ENCODE data around the gene TMEM184B. TPM values are rescaled to one million over a fixed set of nuclear protein-coding genes. Genes with fewer than 3 reads are reported as not detected.

The TMEM184B gene
- total and polyA plus RNA-seq, 9 donors, result 15.3 to 48.3 (median 38.2) TPM

DNA sequence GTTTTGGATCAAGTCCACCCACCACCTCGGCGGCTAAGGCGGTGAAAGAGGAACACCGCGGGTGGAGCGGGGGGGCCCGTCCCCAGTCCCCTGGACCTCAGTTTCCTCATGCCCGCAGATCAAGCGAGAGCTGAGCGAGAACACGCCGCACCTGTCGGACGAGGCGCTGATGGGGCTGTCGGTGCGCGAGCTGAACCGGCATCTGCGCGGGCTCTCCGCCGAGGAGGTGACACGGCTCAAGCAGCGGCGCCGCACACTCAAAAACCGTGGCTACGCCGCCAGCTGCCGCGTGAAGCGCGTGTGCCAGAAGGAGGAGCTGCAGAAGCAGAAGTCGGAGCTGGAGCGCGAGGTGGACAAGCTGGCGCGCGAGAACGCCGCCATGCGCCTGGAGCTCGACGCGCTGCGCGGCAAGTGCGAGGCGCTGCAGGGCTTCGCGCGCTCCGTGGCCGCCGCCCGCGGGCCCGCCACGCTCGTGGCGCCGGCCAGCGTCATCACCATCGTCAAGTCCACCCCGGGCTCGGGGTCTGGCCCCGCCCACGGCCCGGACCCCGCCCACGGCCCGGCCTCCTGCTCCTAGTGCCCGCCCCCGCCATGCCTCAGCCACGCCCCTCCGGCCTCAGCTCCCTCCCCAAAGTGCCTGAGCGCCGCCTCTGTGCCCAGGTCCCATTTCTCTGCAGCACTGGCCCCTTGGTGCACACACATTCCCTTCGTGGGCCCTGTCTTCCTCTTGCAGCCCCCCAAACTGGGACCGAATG lies 58.3 kb downstream of the TMEM184B start:
- Histone ChIP-seq H3K27ac (peak overlapping the region; percentile 37 to 40), H3K4me3 (no peak overlapping the region), H3K9me3 (no peaks in the 10 kb centered on the region), H3K4me1 (ENCODE audit: insufficient read depth) (peaks cover 13% of the 10 kb centered on the region), H3K36me3 (no peaks in the 10 kb centered on the region), H3K27me3 (no peaks in the 10 kb centered on the region)
- TF ChIP-seq, protein P1, sequence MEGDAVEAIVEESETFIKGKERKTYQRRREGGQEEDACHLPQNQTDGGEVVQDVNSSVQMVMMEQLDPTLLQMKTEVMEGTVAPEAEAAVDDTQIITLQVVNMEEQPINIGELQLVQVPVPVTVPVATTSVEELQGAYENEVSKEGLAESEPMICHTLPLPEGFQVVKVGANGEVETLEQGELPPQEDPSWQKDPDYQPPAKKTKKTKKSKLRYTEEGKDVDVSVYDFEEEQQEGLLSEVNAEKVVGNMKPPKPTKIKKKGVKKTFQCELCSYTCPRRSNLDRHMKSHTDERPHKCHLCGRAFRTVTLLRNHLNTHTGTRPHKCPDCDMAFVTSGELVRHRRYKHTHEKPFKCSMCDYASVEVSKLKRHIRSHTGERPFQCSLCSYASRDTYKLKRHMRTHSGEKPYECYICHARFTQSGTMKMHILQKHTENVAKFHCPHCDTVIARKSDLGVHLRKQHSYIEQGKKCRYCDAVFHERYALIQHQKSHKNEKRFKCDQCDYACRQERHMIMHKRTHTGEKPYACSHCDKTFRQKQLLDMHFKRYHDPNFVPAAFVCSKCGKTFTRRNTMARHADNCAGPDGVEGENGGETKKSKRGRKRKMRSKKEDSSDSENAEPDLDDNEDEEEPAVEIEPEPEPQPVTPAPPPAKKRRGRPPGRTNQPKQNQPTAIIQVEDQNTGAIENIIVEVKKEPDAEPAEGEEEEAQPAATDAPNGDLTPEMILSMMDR (IDR thresholded peaks at IDR 0.05), result peak in 2 of 3 donors; percentile 6 to 31
- TF ChIP-seq POLR2A (IDR thresholded peaks at IDR 0.05) (no peak), EP300 (IDR thresholded peaks at IDR 0.05) (no peak)
- 13 to 39% (median 15%) methylated on average over 53 to 81 of the region's 81 CpGs for WGBS, 3 donors
- DNase-seq, result peak; percentile 69 to 81 (median 74)
- intact Hi-C loops (cut with DNase I), result no loop called here

DNA sequence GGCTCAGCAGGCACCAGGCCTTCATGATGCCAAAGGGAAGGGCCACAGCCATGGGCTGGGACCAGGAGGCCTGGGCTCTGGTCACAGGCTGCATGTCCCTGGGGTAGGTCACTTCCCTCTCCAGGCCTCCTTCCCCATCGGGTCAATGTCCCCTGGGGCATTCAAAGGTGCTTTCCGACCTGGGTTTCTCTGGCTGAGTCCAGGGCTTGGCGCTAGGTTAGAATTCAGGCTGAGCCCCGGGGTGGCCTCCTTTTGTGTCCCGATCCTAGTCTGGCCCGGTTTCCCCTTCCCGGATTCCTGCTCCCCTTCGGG lies 58.9 kb downstream of the TMEM184B start:
- 34 to 42% (median 38%) methylated on average over 8 of the region's 8 CpGs for WGBS, 3 donors
- Histone ChIP-seq H3K27me3 (no peaks in the 10 kb centered on the region), H3K36me3 (no peaks in the 10 kb centered on the region), H3K27ac (peak overlapping the region in 1 of 2 donors; percentile 37), H3K9me3 (no peaks in the 10 kb centered on the region), H3K4me3 (no peak overlapping the region), H3K4me1 (ENCODE audit: insufficient read depth) (peaks cover 13% of the 10 kb centered on the region)
- DNase-seq, result no peak
- TF ChIP-seq, protein P1 (IDR thresholded peaks at IDR 0.05), result no peak
- no peak for TF ChIP-seq POLR2A (IDR thresholded peaks at IDR 0.05)
- no peak for TF ChIP-seq EP300 (IDR thresholded peaks at IDR 0.05)
- intact Hi-C loops (cut with DNase I), result no loop called here

DNA sequence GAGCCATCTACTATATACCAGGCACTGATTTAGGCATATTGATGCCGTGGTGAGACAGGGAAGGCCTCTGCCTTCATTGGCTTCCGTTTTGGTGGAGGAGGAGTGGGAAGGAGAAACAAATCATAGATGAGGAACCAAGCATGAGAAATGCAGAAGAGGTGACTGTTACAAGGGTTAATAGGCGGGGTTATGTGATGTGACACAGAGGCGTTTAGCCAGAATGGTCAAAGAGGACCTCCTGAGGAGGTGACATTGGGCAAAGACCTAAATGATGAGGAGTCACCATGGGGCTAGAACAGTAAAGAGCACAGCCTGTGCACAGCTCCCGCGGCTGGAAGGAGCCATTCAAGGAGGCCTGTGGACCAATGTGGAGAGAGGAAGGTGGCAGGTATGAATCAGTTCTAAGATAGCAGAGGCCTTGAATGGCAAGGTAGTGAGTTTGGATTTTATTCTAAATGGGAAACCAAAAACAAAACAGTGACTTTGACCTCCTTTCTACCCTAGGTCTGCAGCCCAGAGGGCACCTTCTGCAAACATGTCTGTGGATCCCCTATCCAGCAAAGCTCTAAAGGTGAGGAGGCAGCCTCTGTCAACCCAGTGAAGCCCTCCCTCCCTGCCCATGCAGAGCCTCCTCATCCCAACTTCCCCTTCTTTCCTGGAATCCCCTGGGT lies 59.4 kb downstream of the TMEM184B start:
- Histone ChIP-seq H3K4me1 (ENCODE audit: insufficient read depth) (peaks cover 8% of the 10 kb centered on the region), H3K27ac (no peak overlapping the region), H3K9me3 (no peaks in the 10 kb centered on the region), H3K36me3 (no peaks in the 10 kb centered on the region), H3K27me3 (no peaks in the 10 kb centered on the region), H3K4me3 (no peak overlapping the region)
- intact Hi-C loops (cut with DNase I), result no loop called here
- no peak for DNase-seq
- TF ChIP-seq, protein P1 (IDR thresholded peaks at IDR 0.05), result no peak
- no peak for TF ChIP-seq EP300 (IDR thresholded peaks at IDR 0.05)
- TF ChIP-seq POLR2A (IDR thresholded peaks at IDR 0.05), result no peak
- 93 to 94% (median 93%) methylated on average over 6 of the region's 6 CpGs for WGBS, 3 donors

DNA sequence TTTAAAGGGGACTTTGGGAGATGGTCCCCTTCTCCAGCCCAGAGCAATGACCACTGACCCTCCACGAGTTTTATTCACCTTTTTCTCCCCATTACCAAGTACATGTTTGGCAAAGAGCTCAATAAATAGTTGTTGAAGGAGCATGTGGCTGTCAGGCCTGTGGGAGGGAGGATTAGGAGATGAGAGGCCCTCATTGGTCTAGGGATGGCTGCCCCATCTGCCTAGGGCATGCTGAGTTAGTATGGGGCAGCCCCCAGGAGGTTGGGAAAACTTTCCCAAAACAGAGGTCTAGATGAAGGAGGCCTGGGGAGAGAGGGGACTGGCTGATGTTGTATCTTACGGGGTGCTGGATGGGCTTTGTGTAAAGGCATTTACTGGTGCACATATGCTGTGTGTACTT lies 60.4 kb downstream of the TMEM184B start:
- intact Hi-C loops (cut with DNase I), result no loop called here

More for the DNA sequence above, 60.4 kb downstream of the TMEM184B start:
- WGBS, 3 donors, result 64 to 77% (median 66%) methylated on average over 2 of the region's 2 CpGs
- Histone ChIP-seq H3K27ac (no peak overlapping the region), H3K36me3 (no peaks in the 10 kb centered on the region), H3K27me3 (no peaks in the 10 kb centered on the region), H3K9me3 (no peaks in the 10 kb centered on the region), H3K4me1 (ENCODE audit: insufficient read depth) (peaks cover 5% of the 10 kb centered on the region), H3K4me3 (no peak overlapping the region)
- no peak for TF ChIP-seq EP300 (IDR thresholded peaks at IDR 0.05)
- TF ChIP-seq, protein P1 (IDR thresholded peaks at IDR 0.05), result no peak
- TF ChIP-seq POLR2A (IDR thresholded peaks at IDR 0.05), result no peak
- DNase-seq, result no peak

All from ovary (tissue), 9 donors.